ENCODE results near the gene SLC66A1. TPM values are rescaled to one million over a fixed set of nuclear protein-coding genes. Genes with fewer than 3 reads are reported as not detected.

SLC66A1 gene, protein sequence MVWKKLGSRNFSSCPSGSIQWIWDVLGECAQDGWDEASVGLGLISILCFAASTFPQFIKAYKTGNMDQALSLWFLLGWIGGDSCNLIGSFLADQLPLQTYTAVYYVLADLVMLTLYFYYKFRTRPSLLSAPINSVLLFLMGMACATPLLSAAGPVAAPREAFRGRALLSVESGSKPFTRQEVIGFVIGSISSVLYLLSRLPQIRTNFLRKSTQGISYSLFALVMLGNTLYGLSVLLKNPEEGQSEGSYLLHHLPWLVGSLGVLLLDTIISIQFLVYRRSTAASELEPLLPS
- total RNA-seq (2022; extraction: Qiagen RNA extraction), result 16.5 to 23.3 TPM (median 21.1 TPM) in 5 replicates

DNA sequence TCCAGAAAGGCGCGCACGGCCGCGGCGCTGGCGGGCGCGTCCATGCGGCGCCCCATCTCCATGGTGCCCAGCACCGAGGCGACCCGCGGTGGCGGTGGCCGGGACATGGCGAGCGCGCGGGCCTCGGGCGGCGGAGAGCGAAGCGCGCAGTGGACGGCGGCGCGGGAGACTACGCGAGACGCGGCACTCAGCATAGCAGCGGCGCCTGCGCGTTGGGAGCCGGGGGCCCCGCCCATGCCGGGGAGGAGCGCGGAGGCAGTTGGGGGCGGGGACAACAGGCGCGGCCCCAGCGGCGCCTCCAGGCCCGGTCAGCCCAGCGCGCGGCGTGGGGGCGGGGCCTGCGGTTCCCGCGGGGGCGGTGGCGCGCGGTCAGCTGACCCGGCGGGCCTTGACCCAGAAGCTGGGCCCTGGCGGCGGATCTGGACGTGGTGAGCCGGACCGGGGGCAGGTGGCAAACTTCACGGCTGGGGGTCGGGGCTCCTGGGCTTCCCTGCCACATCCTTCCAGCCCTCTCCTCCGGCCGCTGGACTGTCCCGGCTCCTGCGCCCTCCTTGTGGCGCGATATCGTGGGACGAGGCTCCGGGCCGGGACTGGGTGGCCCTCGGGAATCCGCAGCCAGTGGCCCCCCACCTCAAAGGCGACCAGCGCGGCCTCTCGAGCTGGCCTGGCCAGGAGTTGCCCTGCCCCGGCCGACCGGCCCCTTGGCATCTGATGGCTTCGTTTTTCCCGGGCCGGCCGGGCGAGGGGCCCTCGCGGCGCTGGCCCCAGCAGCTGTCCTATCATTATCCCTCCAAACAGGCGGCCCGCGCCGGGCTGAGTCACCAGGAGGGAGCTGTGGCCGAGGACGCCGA lies at the start of gene SLC66A1, which contains the start of gene AKR7A2:
TSS of gene SLC66A1 (plus strand) at position 396 of the 851 bp plus-strand sequence. CDS start 5,352 bp downstream, outside the sequence.
TSS of gene AKR7A2 (minus strand) at position 214 of the 851 bp plus-strand sequence. CDS start at position 194, 20 bp downstream.

DNA sequence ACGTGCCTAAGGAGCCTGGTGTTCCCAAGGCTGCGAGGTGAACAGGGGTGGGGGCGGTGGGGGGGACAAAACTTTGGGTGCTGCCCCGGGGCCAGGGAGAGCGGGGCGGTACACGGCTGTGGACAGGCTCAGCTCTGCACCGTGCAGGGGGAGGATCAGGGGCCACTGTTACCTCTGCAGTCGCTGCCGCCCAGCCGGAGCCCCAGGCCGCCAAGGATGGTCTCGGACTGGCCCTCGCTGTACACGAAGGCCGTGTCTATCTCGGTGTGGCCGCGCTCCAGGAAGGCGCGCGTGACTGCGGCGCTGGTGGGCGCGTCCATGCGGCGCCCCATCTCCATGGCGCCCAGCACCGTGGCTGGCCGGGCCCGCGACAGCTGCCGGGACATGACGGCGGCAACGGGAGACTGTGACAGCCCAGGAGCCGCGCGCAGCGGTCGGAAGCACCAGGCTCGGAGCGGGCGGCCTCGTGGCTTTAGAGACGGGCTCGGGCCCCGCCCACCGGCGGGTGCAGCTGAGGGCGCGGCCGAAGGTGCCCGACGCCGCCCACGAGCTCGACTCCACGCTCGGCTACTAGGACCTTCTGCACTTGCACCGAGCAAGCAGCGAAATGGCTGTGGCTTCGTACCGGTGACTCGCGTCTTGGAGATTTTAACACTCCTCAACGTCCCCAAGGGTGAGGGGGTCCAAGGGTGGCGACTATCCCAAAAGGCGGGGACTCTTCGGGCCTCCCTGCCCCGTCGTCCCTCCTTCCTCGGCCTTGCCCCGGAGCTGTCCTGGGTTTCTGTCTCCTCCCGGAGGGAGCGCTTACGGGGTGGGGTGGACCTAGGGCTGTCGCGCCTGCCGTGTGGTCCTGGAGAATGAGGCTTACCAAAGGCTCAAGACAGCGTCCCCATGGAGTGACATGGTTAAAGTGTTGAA lies 23.5 kb upstream of the SLC66A1 start, which contains the start of gene AKR7A3:
TSS of gene AKR7A3 (minus strand) at position 447 of the 918 bp plus-strand sequence. CDS start at position 386, 61 bp downstream.

Other genes starting within 250 kb of the SLC66A1 start
- gene UBR4, start 102.1 kb upstream of the SLC66A1 start, total RNA-seq (2022; extraction: Qiagen RNA extraction), result 94.8 to 114 TPM (median 96.2 TPM) in 5 replicates
- 31.4 to 33.3 TPM (median 32.9 TPM) in 5 replicates for gene EMC1, start 60.8 kb upstream of the SLC66A1 start, total RNA-seq (2022; extraction: Qiagen RNA extraction)
- gene MRTO4, start 60.5 kb upstream of the SLC66A1 start, total RNA-seq (2022; extraction: Qiagen RNA extraction), result 62.2 to 71.3 TPM (median 65.4 TPM) in 5 replicates
- 0.06 to 0.16 TPM (median 0.12 TPM) in 4 of 5 replicates, not detected in the other for gene AKR7A3, start 23.6 kb upstream of the SLC66A1 start, total RNA-seq (2022; extraction: Qiagen RNA extraction)
- 34.9 to 51.7 TPM (median 50.3 TPM) in 5 replicates for gene AKR7A2, start 182 bp upstream of the SLC66A1 start, total RNA-seq (2022; extraction: Qiagen RNA extraction)
- 230 to 274 TPM (median 231 TPM) in 5 replicates for gene CAPZB, start 173.2 kb downstream of the SLC66A1 start, total RNA-seq (2022; extraction: Qiagen RNA extraction)